Smooth muscle cell (in vitro differentiated cells): ENCODE data around the gene GALNT12. TPM values are rescaled to one million over a fixed set of nuclear protein-coding genes. Genes with fewer than 3 reads are reported as not detected.

ENCODE experiments used
- DNase-seq: peaks from one replicate; lab custom pipeline; 2025; ENCODE audit not compliant: unreplicated experiment; lab: John Stamatoyannopoulos, UW
- H2AFZ ChIP-seq: fragments of 200-600 bp; sonication (generic); 2 replicates; pipeline ENCODE4 v1.6.0; 2016; ENCODE audit warnings: antibody characterized with exemption, low read depth, mild to moderate bottlenecking
- H3F3A ChIP-seq: fragments of 200-600 bp; sonication (generic); 2 replicates; pipeline ENCODE4 v1.6.0; 2017; ENCODE audit warnings: antibody characterized with exemption, low read depth
- H3K27ac ChIP-seq: fragments of 200-600 bp; sonication (generic); 2 replicates; pipeline ENCODE4 v1.5.1; 2016; ENCODE audit warnings: low read depth, mild to moderate bottlenecking
- H3K27me3 ChIP-seq: fragments of 200-600 bp; sonication (generic); 2 replicates; pipeline ENCODE4 v1.6.1; 2016; ENCODE audit warnings: low read depth, mild to moderate bottlenecking
- H3K36me3 ChIP-seq: fragments of 200-600 bp; sonication (generic); 2 replicates; pipeline ENCODE4 v1.5.1; 2016; ENCODE audit warnings: low read depth
- H3K4me1 ChIP-seq: fragments of 200-600 bp; sonication (generic); 2 replicates; pipeline ENCODE4 v1.5.1; 2016; ENCODE audit warnings: low read depth
- H3K4me2 ChIP-seq: fragments of 200-600 bp; sonication (generic); 2 replicates; pipeline ENCODE4 v1.6.0; 2016; ENCODE audit warnings: mild to moderate bottlenecking
- H3K4me3 ChIP-seq: fragments of 200-600 bp; sonication (generic); 2 replicates; pipeline ENCODE4 v1.5.1; 2016; ENCODE audit warnings: mild to moderate bottlenecking
- H3K79me2 ChIP-seq: fragments of 200-600 bp; sonication (generic); 2 replicates; pipeline ENCODE4 v1.6.0; 2016; ENCODE audit warnings: low read depth, mild to moderate bottlenecking
- H3K9ac ChIP-seq: fragments of 200-600 bp; sonication (generic); 2 replicates; pipeline ENCODE4 v1.6.0; 2016; ENCODE audit warnings: low read depth
- H3K9me3 ChIP-seq: fragments of 200-600 bp; sonication (generic); replicated peaks from 2 replicates; pipeline ENCODE4 v1.5.1; 2016; ENCODE audit warnings: low read depth
- H4K20me1 ChIP-seq: fragments of 200-600 bp; sonication (generic); 2 replicates; pipeline ENCODE4 v1.6.0; 2016; ENCODE audit warnings: low read depth
- WGBS: methylation state at CpG from one replicate; pipeline ENCODE4 v1.1.7; 2016; ENCODE audit warnings: low lambda C conversion rate; 5-methylcytosine and 5-hydroxymethylcytosine counted together
- polyA plus RNA-seq: library from polyadenylated mRNA; unstranded; fragments of >200 nt; fragmentation: Nextera tagmentation; extraction: Ambion mirVana; gene quantifications from 2 replicates; pipeline ENCODE4 v1.2.1, GENCODE V29; 2016
- total RNA-seq: library from RNA; depleted of rRNA; stranded (reverse); fragments of >200 nt; gene quantifications from 2 replicates; pipeline ENCODE4 v1.2.3, GENCODE V29; 2014
- TF ChIP-seq, protein P1 (sequence below): fragments of 200-600 bp; sonication (generic); IDR thresholded peaks from 2 replicates; pipeline ENCODE4 v1.5.1; 2017; ENCODE audit warnings: borderline replicate concordance, mild to moderate bottlenecking, antibody characterized with exemption; ENCODE audit not compliant: insufficient read depth, poor library complexity, severe bottlenecking

GALNT12 gene
- total and polyA plus RNA-seq, 2 experiments from 2014 or later = 1.7 to 4.0 TPM

GRCh38 chr9:98859941-98860340, 52.5 kb downstream of the GALNT12 start:
- no peaks in the 10 kb centered on the region for H3K36me3 ChIP-seq
- no peak overlapping the region for H3K4me3 ChIP-seq
- peaks cover 17% of the 10 kb centered on the region for H3F3A ChIP-seq
- no peak for DNase-seq
- H3K27me3 ChIP-seq = no peaks in the 10 kb centered on the region
- H3K4me1 ChIP-seq = peaks cover 6% of the 10 kb centered on the region
- H3K79me2 ChIP-seq = no peaks in the 10 kb centered on the region
- no peaks in the 10 kb centered on the region for H3K9me3 ChIP-seq
- TF ChIP-seq, protein P1, sequence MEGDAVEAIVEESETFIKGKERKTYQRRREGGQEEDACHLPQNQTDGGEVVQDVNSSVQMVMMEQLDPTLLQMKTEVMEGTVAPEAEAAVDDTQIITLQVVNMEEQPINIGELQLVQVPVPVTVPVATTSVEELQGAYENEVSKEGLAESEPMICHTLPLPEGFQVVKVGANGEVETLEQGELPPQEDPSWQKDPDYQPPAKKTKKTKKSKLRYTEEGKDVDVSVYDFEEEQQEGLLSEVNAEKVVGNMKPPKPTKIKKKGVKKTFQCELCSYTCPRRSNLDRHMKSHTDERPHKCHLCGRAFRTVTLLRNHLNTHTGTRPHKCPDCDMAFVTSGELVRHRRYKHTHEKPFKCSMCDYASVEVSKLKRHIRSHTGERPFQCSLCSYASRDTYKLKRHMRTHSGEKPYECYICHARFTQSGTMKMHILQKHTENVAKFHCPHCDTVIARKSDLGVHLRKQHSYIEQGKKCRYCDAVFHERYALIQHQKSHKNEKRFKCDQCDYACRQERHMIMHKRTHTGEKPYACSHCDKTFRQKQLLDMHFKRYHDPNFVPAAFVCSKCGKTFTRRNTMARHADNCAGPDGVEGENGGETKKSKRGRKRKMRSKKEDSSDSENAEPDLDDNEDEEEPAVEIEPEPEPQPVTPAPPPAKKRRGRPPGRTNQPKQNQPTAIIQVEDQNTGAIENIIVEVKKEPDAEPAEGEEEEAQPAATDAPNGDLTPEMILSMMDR = no peak
- H3K9ac ChIP-seq = no peak overlapping the region
- H3K4me2 ChIP-seq = no peak overlapping the region
- 86% methylated on average over 5 of the region's 5 CpGs for WGBS
- H4K20me1 ChIP-seq = no peaks in the 10 kb centered on the region
- no peak overlapping the region for H2AFZ ChIP-seq
- H3K27ac ChIP-seq = no peak overlapping the region

GRCh38 chr9:98860871-98861293, 53.4 kb downstream of the GALNT12 start:
- Histone ChIP-seq H2AFZ (no peak overlapping the region), H3K4me3 (no peak overlapping the region), H3K27me3 (no peaks in the 10 kb centered on the region), H3F3A (peaks cover 14% of the 10 kb centered on the region), H3K27ac (peak overlapping the region; percentile 80), H4K20me1 (no peaks in the 10 kb centered on the region), H3K79me2 (no peaks in the 10 kb centered on the region), H3K36me3 (no peaks in the 10 kb centered on the region), H3K9ac (no peak overlapping the region), H3K9me3 (no peaks in the 10 kb centered on the region), H3K4me2 (peak overlapping the region; percentile 15), H3K4me1 (peaks cover 6% of the 10 kb centered on the region)
- TF ChIP-seq, protein P1 = peak; percentile 57
- peak; percentile 21 for DNase-seq
- WGBS = 32% methylated on average over 5 of the region's 5 CpGs

DNA sequence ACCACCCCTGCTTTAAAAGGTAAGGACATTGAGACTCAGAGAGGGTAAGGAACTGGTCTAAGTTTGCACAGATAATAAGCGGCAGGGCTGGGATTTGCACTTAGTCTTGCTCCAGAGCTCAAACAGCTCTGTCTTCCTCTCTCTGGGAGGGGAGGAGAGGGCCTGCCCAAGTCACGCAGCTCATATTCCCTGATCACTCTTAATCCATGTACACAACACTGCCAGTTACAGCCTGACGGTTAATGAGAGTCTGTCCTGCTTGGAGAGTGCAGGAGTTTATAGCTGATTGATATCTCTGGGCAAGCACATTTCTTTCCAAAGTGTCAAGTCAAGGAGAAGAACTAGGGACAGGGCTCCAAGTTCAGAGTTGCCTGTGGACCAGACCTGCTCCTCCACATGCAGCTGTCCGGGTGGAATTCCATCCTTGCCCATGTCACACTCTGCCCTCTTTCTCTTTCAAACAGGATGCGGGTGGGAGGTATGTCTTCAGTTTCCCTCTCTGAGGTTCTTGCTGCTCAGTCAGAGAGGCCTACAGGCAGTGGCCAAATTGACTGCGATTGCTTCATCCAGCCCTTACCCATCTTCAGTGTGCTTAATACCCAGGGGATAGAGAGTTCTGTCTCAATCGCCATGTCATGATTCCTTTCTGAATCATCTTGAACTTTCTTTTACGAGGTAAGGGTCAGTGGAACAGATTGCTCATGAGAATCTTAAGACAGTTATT, 54.5 kb downstream of the GALNT12 start:
- Histone ChIP-seq H3K4me3 (no peak overlapping the region), H3F3A (peaks cover 7% of the 10 kb centered on the region), H3K9ac (peak overlapping the region; percentile 2), H3K27me3 (no peaks in the 10 kb centered on the region), H3K4me1 (peaks cover 6% of the 10 kb centered on the region), H3K4me2 (peak overlapping the region; percentile 15), H3K27ac (peak overlapping the region; percentile 80), H3K9me3 (no peaks in the 10 kb centered on the region), H3K36me3 (no peaks in the 10 kb centered on the region), H2AFZ (no peak overlapping the region), H3K79me2 (no peaks in the 10 kb centered on the region), H4K20me1 (no peaks in the 10 kb centered on the region)
- TF ChIP-seq, protein P1 = no peak
- peak; percentile 41 for DNase-seq
- 14% methylated on average over 8 of the region's 8 CpGs for whole genome bisulfite sequencing

GRCh38 chr9:98862936-98863335, 55.5 kb downstream of the GALNT12 start:
- H3K27me3 ChIP-seq = no peaks in the 10 kb centered on the region
- no peak overlapping the region for H3K4me3 ChIP-seq
- H3K9ac ChIP-seq = no peak overlapping the region
- peaks cover 7% of the 10 kb centered on the region for H3F3A ChIP-seq
- H3K4me1 ChIP-seq = peaks cover 6% of the 10 kb centered on the region
- H2AFZ ChIP-seq = no peak overlapping the region
- WGBS = 57% methylated on average over 4 of the region's 4 CpGs
- no peaks in the 10 kb centered on the region for H3K36me3 ChIP-seq
- H3K27ac ChIP-seq = peak overlapping the region; percentile 80
- TF ChIP-seq, protein P1 = no peak
- no peaks in the 10 kb centered on the region for H4K20me1 ChIP-seq
- DNase-seq = no peak
- no peaks in the 10 kb centered on the region for H3K9me3 ChIP-seq
- no peaks in the 10 kb centered on the region for H3K79me2 ChIP-seq
- H3K4me2 ChIP-seq = no peak overlapping the region
